PC-3 (cell line): Measurements from ENCODE around the gene ATG7.

ENCODE experiments used
- EZH2phosphoT487 ChIP-seq: fragments of 300-600 bp; sonication (generic); IDR thresholded peaks from 2 replicates; pipeline ENCODE4 v1.6.1; 2018; ENCODE audit warnings: mild to moderate bottlenecking, antibody characterized with exemption, low read length, borderline replicate concordance
- TF ChIP-seq, protein P1 (sequence below): fragments of 300-600 bp; sonication (generic); conservative IDR thresholded peaks from 2 replicates; pipeline ENCODE4 v1.5.1; 2017; ENCODE audit warnings: antibody characterized with exemption, low read depth, mild to moderate bottlenecking, low read length

DNA sequence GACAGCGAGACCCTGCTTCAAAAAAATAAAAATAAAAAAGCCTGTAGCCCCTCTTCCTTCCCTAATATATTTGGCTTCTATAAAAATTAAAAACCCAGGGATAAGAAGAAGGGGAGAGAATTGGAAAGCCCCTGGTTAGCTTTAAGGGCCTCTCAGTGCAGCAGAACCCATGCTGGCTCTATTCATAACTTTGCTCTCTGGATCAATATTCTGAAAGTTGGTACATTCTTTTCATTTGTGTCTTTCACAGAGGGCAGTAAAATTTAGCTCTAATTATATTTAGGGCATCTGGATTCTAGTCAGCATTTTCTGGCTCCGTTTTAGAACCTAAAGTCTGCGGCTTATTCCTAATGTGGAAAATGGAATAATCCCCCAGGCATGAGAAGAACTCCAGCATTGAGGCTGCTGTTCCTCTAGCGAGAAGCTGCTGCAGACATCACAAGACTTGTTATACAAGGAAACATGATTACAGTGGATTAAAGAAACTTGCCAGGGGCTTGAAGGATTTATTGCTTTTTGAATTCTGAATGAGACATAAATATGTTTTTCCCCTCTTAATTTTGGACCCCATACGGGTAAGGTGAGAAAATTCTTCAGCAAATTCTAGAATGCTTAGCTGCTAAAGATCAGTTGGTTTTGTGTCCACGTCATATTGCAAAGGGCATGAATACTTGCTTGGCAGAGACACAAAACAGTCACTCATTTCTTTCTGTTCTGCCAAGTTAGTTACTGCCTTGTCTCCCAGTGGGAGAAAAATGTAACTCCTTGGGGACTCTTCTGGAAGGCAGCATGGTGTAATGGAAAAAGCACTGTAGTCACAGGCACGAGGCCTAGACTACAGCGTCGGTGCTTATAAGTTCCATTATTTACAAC lies 193.8 kb downstream of the ATG7 start:
- TF ChIP-seq, protein P1, sequence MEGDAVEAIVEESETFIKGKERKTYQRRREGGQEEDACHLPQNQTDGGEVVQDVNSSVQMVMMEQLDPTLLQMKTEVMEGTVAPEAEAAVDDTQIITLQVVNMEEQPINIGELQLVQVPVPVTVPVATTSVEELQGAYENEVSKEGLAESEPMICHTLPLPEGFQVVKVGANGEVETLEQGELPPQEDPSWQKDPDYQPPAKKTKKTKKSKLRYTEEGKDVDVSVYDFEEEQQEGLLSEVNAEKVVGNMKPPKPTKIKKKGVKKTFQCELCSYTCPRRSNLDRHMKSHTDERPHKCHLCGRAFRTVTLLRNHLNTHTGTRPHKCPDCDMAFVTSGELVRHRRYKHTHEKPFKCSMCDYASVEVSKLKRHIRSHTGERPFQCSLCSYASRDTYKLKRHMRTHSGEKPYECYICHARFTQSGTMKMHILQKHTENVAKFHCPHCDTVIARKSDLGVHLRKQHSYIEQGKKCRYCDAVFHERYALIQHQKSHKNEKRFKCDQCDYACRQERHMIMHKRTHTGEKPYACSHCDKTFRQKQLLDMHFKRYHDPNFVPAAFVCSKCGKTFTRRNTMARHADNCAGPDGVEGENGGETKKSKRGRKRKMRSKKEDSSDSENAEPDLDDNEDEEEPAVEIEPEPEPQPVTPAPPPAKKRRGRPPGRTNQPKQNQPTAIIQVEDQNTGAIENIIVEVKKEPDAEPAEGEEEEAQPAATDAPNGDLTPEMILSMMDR = no peak
- no peak for TF ChIP-seq EZH2phosphoT487
